H7 (cell line): ENCODE results near the gene RCVRN. TPM values are rescaled to one million over a fixed set of nuclear protein-coding genes. Genes with fewer than 3 reads are reported as not detected.

Source experiments
- DNase-seq: peaks from one replicate; pipeline ENCODE4 v3.0.0; 2012
- H3K27me3 ChIP-seq: 2 replicates; pipeline ENCODE4 v1.6.0; 2011; ENCODE audit warnings: mild to moderate bottlenecking, low read length; ENCODE audit not compliant: control insufficient read depth, insufficient read depth
- H3K36me3 ChIP-seq: replicated peaks from 2 replicates; pipeline ENCODE4 v1.5.1; 2011; ENCODE audit warnings: low read length; ENCODE audit not compliant: control insufficient read depth, insufficient read depth
- H3K4me3 ChIP-seq: 2 replicates; pipeline ENCODE4 v1.5.1; 2011; ENCODE audit warnings: low read depth, mild to moderate bottlenecking, control low read depth, low read length, moderate library complexity; ENCODE audit not compliant: insufficient read depth
- total RNA-seq: library from RNA; depleted of rRNA; stranded (reverse); fragments of >200 nt; shearing (Covaris generic); gene quantifications from 2 replicates; pipeline ENCODE4 v1.2.3, GENCODE V29; 2014; rRNA removed

The RCVRN gene
- total RNA-seq, result not detected in 2 replicates

- no peaks in the 10 kb centered on the region for H3K36me3 ChIP-seq
- no peak for DNase-seq
- H3K27me3 ChIP-seq, result no peaks in the 10 kb centered on the region
- no peak within 1 kb of the TSS for H3K4me3 ChIP-seq
These were observed at the start of gene RCVRN for GRCh38 chr17:9905078-9905415. RCVRN (minus strand) TSS chr17:9905271; CDS start chr17:9905180, 91 bp downstream.

- Histone ChIP-seq H3K36me3 (no peaks in the 10 kb centered on the region), H3K4me3 (no peak overlapping the region), H3K27me3 (no peaks in the 10 kb centered on the region; the same call in 1 of the 2 replicates)
- DNase-seq, result no peak
These were observed 48.4 kb upstream of the RCVRN start for GRCh38 chr17:9953492-9953891.

GRCh38 chr17:9951803-9952202 is 46.7 kb upstream of the RCVRN start:
- no peak for DNase-seq
- no peaks in the 10 kb centered on the region for H3K36me3 ChIP-seq
- no peak overlapping the region for H3K4me3 ChIP-seq
- H3K27me3 ChIP-seq, result no peaks in the 10 kb centered on the region

GRCh38 chr17:9948928-9949327 is 43.9 kb upstream of the RCVRN start:
- H3K36me3 ChIP-seq, result no peaks in the 10 kb centered on the region
- H3K27me3 ChIP-seq, result no peaks in the 10 kb centered on the region
- no peak overlapping the region for H3K4me3 ChIP-seq
- no peak for DNase-seq

- H3K27me3 ChIP-seq, result no peaks in the 10 kb centered on the region
- H3K4me3 ChIP-seq, result no peak overlapping the region
- no peaks in the 10 kb centered on the region for H3K36me3 ChIP-seq
- no peak for DNase-seq
These were observed 39.6 kb upstream of the RCVRN start for GRCh38 chr17:9944704-9945103.

GRCh38 chr17:9943343-9943742 is 38.3 kb upstream of the RCVRN start:
- DNase-seq, result no peak

GRCh38 chr17:9942885-9943284 is 37.8 kb upstream of the RCVRN start:
- Histone ChIP-seq H3K36me3 (no peaks in the 10 kb centered on the region), H3K4me3 (no peak overlapping the region), H3K27me3 (no peaks in the 10 kb centered on the region)
- DNase-seq, result no peak

More at GRCh38 chr17:9943343-9943742, 38.3 kb upstream of the RCVRN start:
- Histone ChIP-seq H3K27me3 (no peaks in the 10 kb centered on the region), H3K4me3 (no peak overlapping the region), H3K36me3 (no peaks in the 10 kb centered on the region)

GRCh38 chr17:9941305-9941704 is 36.2 kb upstream of the RCVRN start:
- DNase-seq, result no peak
- no peaks in the 10 kb centered on the region for H3K27me3 ChIP-seq
- no peak overlapping the region for H3K4me3 ChIP-seq
- no peaks in the 10 kb centered on the region for H3K36me3 ChIP-seq

GRCh38 chr17:9940841-9941240 is 35.8 kb upstream of the RCVRN start:
- Histone ChIP-seq H3K36me3 (no peaks in the 10 kb centered on the region), H3K4me3 (no peak overlapping the region), H3K27me3 (no peaks in the 10 kb centered on the region)
- DNase-seq, result no peak

GRCh38 chr17:9938764-9939163 is 33.7 kb upstream of the RCVRN start:
- Histone ChIP-seq H3K36me3 (no peaks in the 10 kb centered on the region), H3K27me3 (no peaks in the 10 kb centered on the region), H3K4me3 (no peak overlapping the region)
- no peak for DNase-seq

- no peaks in the 10 kb centered on the region for H3K36me3 ChIP-seq
- DNase-seq, result no peak
- H3K27me3 ChIP-seq, result no peaks in the 10 kb centered on the region
- H3K4me3 ChIP-seq, result no peak overlapping the region
These were observed 32.8 kb upstream of the RCVRN start for GRCh38 chr17:9937901-9938300.

- Histone ChIP-seq H3K27me3 (no peaks in the 10 kb centered on the region), H3K4me3 (no peak overlapping the region), H3K36me3 (no peaks in the 10 kb centered on the region)
- DNase-seq, result no peak
These were observed 32.2 kb upstream of the RCVRN start for GRCh38 chr17:9937241-9937761.

GRCh38 chr17:9936095-9936494 is 31.0 kb upstream of the RCVRN start:
- DNase-seq, result no peak
- Histone ChIP-seq H3K4me3 (no peak overlapping the region), H3K27me3 (no peaks in the 10 kb centered on the region), H3K36me3 (no peaks in the 10 kb centered on the region)

GRCh38 chr17:9935408-9935807 is 30.3 kb upstream of the RCVRN start:
- H3K27me3 ChIP-seq, result no peaks in the 10 kb centered on the region
- DNase-seq, result no peak
- H3K4me3 ChIP-seq, result no peak overlapping the region
- H3K36me3 ChIP-seq, result no peaks in the 10 kb centered on the region

- Histone ChIP-seq H3K27me3 (no peaks in the 10 kb centered on the region), H3K4me3 (no peak overlapping the region), H3K36me3 (no peaks in the 10 kb centered on the region)
- DNase-seq, result no peak
These were observed 29.3 kb upstream of the RCVRN start for GRCh38 chr17:9934331-9934730.

- Histone ChIP-seq H3K4me3 (no peak overlapping the region), H3K36me3 (no peaks in the 10 kb centered on the region), H3K27me3 (no peaks in the 10 kb centered on the region)
- DNase-seq, result no peak
These were observed 27.4 kb upstream of the RCVRN start for GRCh38 chr17:9932491-9932890.
